GM23248 (cell line): ENCODE results near the gene DLD.

Experiments used
- EZH2 ChIP-seq: fragments of 200-600 bp; sonication (generic); IDR thresholded peaks from 2 replicates; pipeline ENCODE4 v1.6.1; 2018; ENCODE audit warnings: antibody characterized with exemption, mild to moderate bottlenecking; ENCODE audit not compliant: insufficient read depth, poor library complexity, severe bottlenecking
- EZH2phosphoT487 ChIP-seq: fragments of 200-600 bp; sonication (generic); IDR thresholded peaks from 2 replicates; pipeline ENCODE4 v1.6.1; 2018; ENCODE audit warnings: antibody characterized with exemption, moderate library complexity, mild to moderate bottlenecking, low read depth; ENCODE audit not compliant: insufficient read depth

DNA sequence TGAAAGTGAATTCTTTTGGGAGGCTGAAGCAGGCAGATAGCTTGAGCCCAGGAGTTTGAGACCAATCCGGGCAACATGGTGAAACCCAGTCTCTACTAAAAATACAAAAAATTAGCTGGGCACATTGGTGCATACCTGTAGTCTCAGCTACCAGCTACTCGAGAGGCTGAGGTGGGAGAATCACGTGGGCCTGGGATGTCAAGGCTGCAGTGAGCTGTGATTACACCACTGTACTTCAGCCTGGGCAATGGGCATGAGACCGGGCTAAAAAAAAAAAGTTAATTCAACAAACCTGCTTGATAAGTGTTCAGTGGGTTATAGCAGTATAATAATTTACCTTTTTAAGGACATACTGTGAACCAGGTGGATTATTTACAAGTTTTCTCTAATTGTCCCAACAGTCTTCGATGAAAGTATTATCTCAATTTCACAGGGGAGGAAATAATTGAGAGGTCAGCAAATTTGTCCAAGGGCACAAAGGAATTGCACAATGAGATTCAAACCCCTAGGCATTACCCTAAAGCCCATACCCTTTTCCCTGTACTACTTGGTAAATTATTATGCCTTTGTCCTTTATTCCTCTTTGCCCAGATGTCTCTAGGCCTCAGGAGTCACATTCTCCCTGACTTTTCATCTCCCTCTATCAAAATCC is 13.1 kb upstream of the DLD start:
- no peak for TF ChIP-seq EZH2
- TF ChIP-seq EZH2phosphoT487 = no peak
